Keratinocyte (primary cell): ENCODE measurements around the gene ZNF492.

ENCODE experiments used
- EZH2 ChIP-seq: IDR thresholded peaks from one replicate; pipeline ENCODE4 v1.6.1; 2012; ENCODE audit warnings: inconsistent platforms, mild to moderate bottlenecking, low read length, moderate library complexity
- TF ChIP-seq, protein P1 (sequence below), 3 experiments: IDR thresholded peaks in 1 of 3; conservative IDR thresholded peaks in 1 of 3; optimal IDR thresholded peaks in 1 of 3; 2 replicates in 2 of 3; 3 replicates in 1 of 3; pipeline versions ENCODE3 to v1.5.1; 2011; ENCODE audit warnings: low read length in 3 of 3, mild to moderate bottlenecking in 3 of 3, moderate library complexity in 2 of 3, control low read depth in 1 of 3, inconsistent platforms in 1 of 3; ENCODE audit not compliant: insufficient read depth in 2 of 3; ENCODE audit errors: extremely low read depth in 1 of 3

DNA sequence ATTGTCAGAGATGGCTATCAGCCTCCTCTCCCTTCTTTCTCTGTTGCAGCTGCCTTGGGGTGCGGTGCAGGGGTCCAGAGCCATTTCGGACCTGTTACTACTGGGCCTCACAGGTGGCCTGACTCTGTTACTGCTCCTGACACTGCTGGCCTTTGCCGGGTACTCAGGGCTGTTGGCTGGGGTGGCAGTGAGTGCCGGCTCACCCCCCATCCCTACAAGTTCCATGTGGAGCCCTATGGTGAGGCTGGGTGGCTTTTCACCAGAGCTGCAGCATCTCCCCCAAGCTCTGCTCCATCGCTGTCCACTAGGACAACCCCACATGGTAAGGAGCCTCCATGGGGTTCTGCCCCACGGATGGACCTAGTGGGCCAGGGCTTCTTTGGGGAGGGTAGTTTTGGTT is 13.7 kb upstream of the ZNF492 start:
- TF ChIP-seq, protein P1, sequence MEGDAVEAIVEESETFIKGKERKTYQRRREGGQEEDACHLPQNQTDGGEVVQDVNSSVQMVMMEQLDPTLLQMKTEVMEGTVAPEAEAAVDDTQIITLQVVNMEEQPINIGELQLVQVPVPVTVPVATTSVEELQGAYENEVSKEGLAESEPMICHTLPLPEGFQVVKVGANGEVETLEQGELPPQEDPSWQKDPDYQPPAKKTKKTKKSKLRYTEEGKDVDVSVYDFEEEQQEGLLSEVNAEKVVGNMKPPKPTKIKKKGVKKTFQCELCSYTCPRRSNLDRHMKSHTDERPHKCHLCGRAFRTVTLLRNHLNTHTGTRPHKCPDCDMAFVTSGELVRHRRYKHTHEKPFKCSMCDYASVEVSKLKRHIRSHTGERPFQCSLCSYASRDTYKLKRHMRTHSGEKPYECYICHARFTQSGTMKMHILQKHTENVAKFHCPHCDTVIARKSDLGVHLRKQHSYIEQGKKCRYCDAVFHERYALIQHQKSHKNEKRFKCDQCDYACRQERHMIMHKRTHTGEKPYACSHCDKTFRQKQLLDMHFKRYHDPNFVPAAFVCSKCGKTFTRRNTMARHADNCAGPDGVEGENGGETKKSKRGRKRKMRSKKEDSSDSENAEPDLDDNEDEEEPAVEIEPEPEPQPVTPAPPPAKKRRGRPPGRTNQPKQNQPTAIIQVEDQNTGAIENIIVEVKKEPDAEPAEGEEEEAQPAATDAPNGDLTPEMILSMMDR (optimal IDR thresholded peaks at IDR 0.05 in 1 of 3, IDR thresholded peaks at IDR 0.05 in 1 of 3, conservative IDR thresholded peaks at IDR 0.05 in 1 of 3; ENCODE audit: extremely low read depth in 1 of 3, insufficient read depth in 2 of 3, low read length in 3 of 3) = no peak
- no peak for TF ChIP-seq EZH2
